Limb (tissue), 2 donors: Measurements from ENCODE around the gene ACVR1.
"Not testable (repeated sequence)": the region's sequence is repeated elsewhere in the genome, so short reads cannot be mapped to it uniquely, and the experiment has no call there.

ENCODE experiments used
- DNase-seq, 2 donors: peaks; one replicate each; pipeline ENCODE4 v3.0.0-alpha.2; 2016; ENCODE audit errors: extremely low spot score in 2 of 2

ACVR1 gene

DNA sequence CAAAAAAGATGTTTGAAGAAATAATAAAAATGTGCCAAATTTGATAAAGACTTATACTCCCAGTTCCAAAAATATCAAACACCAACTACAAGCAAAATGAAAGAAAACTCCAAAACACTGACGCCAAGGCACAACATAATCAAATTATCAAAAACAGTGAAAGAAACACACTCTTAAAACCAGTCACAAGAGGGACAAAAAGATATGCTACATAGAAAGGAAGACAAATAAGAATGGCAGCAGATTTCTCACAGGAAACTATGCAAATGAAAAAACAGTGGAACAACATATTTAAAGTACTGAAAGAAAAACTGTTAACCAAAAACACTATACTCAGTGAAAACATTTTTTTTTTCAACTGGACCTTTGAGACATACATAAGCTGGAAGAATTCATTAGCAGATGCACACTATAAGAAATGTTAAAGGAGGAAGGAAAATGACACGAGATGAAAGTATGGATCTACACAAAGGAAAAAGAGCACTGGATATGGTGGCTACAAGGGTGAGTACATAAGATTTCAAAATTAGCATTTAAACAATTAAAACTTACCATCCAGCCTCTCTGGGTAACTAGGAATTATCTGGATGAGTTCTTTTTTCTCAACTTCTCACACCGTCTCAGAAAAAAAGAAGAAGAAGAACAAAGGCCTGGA, 153.4 kb downstream of the ACVR1 start:
- no peak for DNase-seq

DNA sequence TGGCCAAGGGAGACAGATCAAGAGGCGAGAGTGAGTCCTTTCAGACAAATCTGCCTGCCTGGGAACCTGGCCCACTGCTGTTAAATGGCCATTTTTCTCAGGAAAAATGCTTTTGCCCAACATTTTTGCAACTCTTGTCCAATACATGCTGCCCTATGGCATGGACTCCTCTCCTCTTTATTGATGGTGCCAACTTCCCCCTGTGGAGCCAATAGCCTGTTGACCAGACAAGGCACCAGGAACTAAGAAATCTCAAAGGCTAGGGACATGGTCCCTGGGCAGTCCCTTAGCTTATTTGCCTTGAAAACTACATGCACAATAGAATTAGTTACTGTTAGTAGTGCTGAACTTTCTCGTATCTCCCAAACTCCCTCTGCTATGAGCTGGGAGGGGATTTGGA, 155.6 kb downstream of the ACVR1 start:
- no peak for DNase-seq

DNA sequence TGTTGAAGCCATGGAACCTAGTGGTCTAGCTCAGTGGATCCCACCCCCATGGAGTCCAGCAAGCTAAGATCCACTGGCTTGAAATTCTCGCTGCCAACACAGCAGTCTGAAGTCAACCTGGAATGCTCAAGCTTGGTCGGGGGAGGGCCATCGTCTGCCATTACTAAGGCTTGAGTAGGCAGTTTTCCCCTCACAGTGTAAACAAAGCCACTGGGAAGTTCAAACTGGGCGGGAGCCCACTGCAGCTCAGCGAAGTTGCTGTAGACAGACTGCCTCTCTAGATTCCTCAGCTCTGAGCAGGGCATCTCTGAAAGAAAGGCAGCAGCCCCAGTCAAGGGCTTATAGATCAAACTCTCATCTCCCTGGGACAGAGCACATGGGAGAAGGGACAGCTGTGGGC, 171.5 kb downstream of the ACVR1 start:
- DNase-seq = not testable (repeated sequence)

DNA sequence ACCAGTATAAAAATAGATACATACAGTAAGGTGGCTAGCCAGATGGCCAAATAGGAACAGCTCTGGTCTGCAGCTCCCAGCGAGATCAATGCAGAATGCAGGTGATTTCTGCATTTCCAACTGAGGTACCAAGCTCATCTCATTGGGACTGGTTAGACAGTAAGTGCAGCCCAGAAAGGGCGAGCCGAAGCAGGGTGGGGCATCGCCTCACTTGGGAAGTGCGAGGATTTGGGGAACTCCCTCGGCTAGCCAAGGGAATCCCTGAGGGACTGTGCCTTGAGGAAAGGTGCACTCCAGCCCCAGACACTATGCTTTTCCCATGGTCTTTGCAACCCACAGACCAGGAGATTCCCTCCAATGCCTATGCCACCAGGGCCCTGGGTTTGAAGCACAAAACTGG, 172.0 kb downstream of the ACVR1 start:
- not testable (repeated sequence) for DNase-seq

DNA sequence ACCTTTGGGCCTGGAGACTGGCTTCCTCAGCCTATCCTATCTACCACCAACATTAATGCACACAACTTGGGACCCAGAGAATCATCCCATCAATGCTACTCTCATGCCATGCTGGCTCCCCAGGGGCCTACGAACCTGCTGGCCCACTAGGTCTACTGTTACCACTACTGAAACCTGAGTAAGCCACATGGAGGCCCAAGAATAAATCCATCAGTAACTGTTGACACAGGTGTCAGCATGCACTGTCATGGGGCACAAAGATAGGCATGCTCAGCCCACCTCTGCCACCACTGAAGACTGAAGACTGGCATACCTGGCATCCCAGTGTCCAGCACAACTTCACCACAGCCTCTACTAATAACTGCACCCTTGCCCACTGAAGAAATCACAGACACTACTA, 176.3 kb downstream of the ACVR1 start:
- no peak for DNase-seq

DNA sequence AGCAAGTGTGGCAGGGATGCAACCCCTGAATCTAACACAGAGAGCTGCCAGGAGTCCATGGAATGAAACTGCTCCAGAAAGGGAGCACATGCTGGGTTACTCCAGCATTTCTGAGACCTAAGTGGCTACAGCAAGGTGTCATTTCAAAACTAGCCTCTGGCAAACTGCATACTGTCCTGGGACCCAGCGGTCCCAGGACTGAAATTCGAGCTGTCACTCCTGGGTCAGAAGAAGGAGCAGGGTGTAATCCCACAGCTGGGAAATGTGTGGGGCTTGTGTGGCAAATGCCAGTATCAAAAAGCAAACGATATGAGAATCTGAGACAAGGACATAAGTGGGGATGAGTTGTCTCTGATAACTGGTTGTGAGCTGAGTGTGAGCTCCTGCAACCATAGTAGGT, 177.1 kb downstream of the ACVR1 start:
- no peak for DNase-seq

DNA sequence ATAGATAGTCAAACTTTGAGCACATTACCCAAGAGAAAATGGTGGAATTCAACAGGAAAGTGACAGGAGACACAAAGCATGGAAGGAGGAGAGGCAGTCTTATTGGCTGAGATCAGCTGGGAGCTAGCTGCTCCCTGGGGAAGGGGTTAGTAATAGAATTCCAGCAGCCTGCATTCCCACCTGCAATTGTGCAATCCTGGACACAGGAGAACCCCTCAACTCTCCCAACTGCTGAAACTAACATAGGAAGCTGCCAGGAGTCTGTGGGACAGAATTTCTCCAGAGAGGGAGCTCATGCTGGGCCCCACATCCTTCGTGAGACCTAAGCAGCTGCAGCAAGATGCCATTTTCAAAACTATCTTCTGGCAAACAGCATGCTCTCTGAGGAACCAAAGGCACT, 177.7 kb downstream of the ACVR1 start:
- DNase-seq = no peak

DNA sequence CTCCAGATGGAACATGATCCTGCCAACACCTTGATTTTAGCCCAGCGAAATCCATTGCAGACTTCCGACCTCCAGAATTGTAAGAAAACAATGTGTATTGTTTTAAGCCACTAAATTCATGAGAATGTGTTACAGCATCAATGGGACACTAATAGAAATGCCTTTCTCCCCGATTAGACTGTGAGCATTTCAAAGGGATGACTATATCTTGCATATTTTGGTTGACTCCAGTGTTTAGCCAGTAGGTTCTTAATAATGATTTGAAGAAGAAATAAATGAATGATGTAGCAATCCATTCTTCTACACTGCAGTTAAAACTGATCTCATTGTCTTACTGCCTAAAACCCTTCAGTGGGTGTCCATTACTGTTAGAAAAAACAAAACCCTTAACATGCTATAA, 180.1 kb downstream of the ACVR1 start:
- no peak for DNase-seq

DNA sequence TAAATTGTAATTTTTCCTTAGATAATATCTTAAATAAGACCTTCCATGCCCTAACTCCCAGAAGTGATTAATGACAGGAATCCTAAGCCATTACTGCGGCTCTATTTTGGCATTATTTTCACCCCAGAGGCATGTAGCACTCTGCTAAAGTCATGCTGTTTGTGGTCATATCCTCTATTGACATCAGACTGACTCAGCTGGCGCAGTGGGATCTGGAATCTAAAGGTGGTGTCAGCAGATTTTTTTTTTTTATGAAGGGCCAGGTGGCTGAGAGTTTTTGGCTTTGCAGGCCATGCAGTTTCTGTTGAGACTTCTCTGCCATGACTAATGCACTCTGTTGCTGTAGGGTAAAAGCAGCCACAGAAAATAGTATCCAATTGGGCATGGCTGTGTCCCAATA, 183.4 kb downstream of the ACVR1 start:
- DNase-seq = no peak

DNA sequence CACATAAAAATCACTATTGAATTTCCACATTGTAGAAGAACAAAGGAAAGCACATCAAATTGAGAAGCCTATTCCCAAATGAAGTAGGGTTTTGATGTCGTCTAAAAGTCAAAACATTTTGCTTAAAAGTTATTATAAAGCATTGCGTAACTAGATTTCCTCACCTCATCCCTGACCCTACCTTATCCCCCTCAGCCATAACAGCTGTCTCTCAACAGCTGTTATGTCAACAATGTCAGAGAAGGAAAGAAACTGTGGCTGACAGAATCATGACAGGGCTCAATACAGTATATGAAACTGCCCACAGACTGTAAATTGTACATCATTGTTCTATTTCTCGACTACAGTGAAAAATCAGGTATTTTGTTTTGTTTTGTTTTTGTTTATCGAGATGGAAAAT, 184.4 kb downstream of the ACVR1 start:
- no peak for DNase-seq

DNA sequence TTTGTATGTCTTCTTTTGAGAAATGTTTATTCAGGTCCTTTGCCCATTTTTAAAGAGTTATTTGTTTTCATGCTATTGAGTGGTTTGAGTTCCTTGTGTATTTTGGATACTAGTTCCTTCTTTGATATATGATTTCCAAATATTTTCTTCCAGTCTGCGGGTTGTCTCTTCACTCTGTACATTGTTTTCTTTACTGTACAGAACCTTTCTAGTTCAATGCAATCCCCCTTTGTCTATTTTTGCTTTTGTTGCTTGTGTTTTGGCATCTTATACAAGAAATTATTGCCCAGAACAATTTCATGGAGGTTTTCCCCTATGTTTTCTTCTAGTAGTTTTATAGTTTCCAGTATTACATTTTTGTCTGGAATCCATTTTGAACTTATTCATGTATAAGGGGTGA, 185.0 kb downstream of the ACVR1 start:
- DNase-seq = no peak
